ENCODE measurements around the gene SCML1. TPM values are rescaled to one million over a fixed set of nuclear protein-coding genes. Genes with fewer than 3 reads are reported as not detected.

Gene SCML1
- polyA plus RNA-seq, 1 donor (not counting 4 experiments of a cell fraction or from before 2014, with no cell fraction given): 19.9 TPM

GRCh38 chrX:17697191-17697590 is 40.1 kb upstream of the SCML1 start:
- Histone ChIP-seq H2AFZ (ENCODE audit: control insufficient read depth, low read length) (no peak overlapping the region), H3K9ac (ENCODE audit: control insufficient read depth, extremely low read depth, insufficient read depth, low read length) (no peak overlapping the region), H3K79me2 (ENCODE audit: control insufficient read depth, insufficient read depth, low read length) (no peaks in the 10 kb centered on the region), H3K4me2 (ENCODE audit: control insufficient read depth, extremely low read depth, insufficient read depth, low read depth, low read length) (no peak overlapping the region), H3K9me1 (ENCODE audit: control insufficient read depth, extremely low read depth, insufficient read depth, low read length) (no peaks in the 10 kb centered on the region), H3K4me1 (ENCODE audit: control insufficient read depth, extremely low read depth, insufficient read depth, low read length) (peaks cover 1% of the 10 kb centered on the region), H3K27me3 (ENCODE audit: control insufficient read depth, extremely low read depth, insufficient read depth, low read length) (no peaks in the 10 kb centered on the region), H3K4me3 (ENCODE audit: control insufficient read depth in 2 of 3, extremely low read depth in 1 of 3, insufficient read depth in 2 of 3, low read depth in 1 of 3, low read length in 3 of 3) (no peak overlapping the region), H4K20me1 (ENCODE audit: control insufficient read depth, extremely low read depth, insufficient read depth, low read length) (no peaks in the 10 kb centered on the region), H3K27ac (ENCODE audit: control insufficient read depth, insufficient read depth, low read length) (no peak overlapping the region), H3K9me3 (ENCODE audit: control insufficient read depth, low read depth, low read length) (no peaks in the 10 kb centered on the region), H3K36me3 (ENCODE audit: control insufficient read depth in 2 of 2, extremely low read depth in 1 of 2, insufficient read depth in 2 of 2, low read length in 2 of 2) (peaks cover 0 to 2% of the 10 kb centered on the region in 2 experiments)
- dilution Hi-C loops (cut with MboI; ENCODE audit: extremely low pct_ligation_motif_present, low sequenced_read_pairs): no loop called here
- TF ChIP-seq CTCF (optimal IDR thresholded peaks at IDR 0.05 in 1 of 3, IDR thresholded peaks at IDR 0.05 in 1 of 3, conservative IDR thresholded peaks at IDR 0.05 in 1 of 3; ENCODE audit: extremely low read depth in 1 of 3, insufficient read depth in 2 of 3, low read length in 3 of 3) (no peak), EZH2 (IDR thresholded peaks at IDR 0.05; ENCODE audit: low read length) (no peak)
- DNase-seq (ENCODE audit: low read depth, low spot score) (no peak), FAIRE-seq (no peak)

- Histone ChIP-seq H2AFZ (ENCODE audit: control insufficient read depth, low read length) (no peak overlapping the region), H3K4me1 (ENCODE audit: control insufficient read depth, extremely low read depth, insufficient read depth, low read length) (peaks cover 4% of the 10 kb centered on the region), H4K20me1 (ENCODE audit: control insufficient read depth, extremely low read depth, insufficient read depth, low read length) (no peaks in the 10 kb centered on the region), H3K9ac (ENCODE audit: control insufficient read depth, extremely low read depth, insufficient read depth, low read length) (no peak overlapping the region), H3K27ac (ENCODE audit: control insufficient read depth, insufficient read depth, low read length) (no peak overlapping the region), H3K79me2 (ENCODE audit: control insufficient read depth, insufficient read depth, low read length) (no peaks in the 10 kb centered on the region), H3K4me2 (ENCODE audit: control insufficient read depth, extremely low read depth, insufficient read depth, low read depth, low read length) (no peak overlapping the region), H3K27me3 (ENCODE audit: control insufficient read depth, extremely low read depth, insufficient read depth, low read length) (no peaks in the 10 kb centered on the region), H3K4me3 (ENCODE audit: control insufficient read depth in 2 of 3, extremely low read depth in 1 of 3, insufficient read depth in 2 of 3, low read depth in 1 of 3, low read length in 3 of 3) (no peak overlapping the region), H3K9me1 (ENCODE audit: control insufficient read depth, extremely low read depth, insufficient read depth, low read length) (no peaks in the 10 kb centered on the region), H3K9me3 (ENCODE audit: control insufficient read depth, low read depth, low read length) (no peaks in the 10 kb centered on the region), H3K36me3 (ENCODE audit: control insufficient read depth in 2 of 2, extremely low read depth in 1 of 2, insufficient read depth in 2 of 2, low read length in 2 of 2) (peaks cover 0 to 3% of the 10 kb centered on the region in 2 experiments)
- TF ChIP-seq CTCF (optimal IDR thresholded peaks at IDR 0.05 in 1 of 3, IDR thresholded peaks at IDR 0.05 in 1 of 3, conservative IDR thresholded peaks at IDR 0.05 in 1 of 3; ENCODE audit: extremely low read depth in 1 of 3, insufficient read depth in 2 of 3, low read length in 3 of 3): no peak
- TF ChIP-seq EZH2 (IDR thresholded peaks at IDR 0.05; ENCODE audit: low read length): no peak
- dilution Hi-C loops (cut with MboI; ENCODE audit: extremely low pct_ligation_motif_present, low sequenced_read_pairs): no loop called here
- DNase-seq (ENCODE audit: low read depth, low spot score) (no peak), FAIRE-seq (no peak)
Measured at GRCh38 chrX:17700976-17701375, 36.3 kb upstream of the SCML1 start.
